ENCODE data around the gene NAA11.
"Not testable (repeated sequence)": the region's sequence is repeated elsewhere in the genome, so short reads cannot be mapped to it uniquely, and the experiment has no call there.

NAA11 gene

DNA sequence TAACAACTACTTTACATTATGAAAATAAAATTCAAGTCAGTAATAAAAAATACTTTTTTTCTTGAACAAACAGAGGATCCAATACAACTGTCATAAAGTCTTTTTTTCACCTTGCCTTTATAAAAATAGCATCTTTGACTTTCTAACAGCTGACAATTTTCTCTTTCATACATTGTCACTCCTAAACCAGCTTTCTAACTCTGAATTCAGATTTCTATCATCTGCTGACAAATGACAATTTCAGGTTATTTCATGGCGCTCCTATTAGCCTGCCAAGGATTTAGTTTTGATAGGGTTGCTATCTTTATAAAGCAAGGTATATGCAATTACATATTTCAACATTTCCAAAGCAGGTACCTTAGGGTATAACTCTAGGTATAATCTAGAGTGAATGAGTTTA lies 14.6 kb downstream of the NAA11 start:
- in situ Hi-C loops (cut with HindIII; ENCODE audit: low sequenced_read_pairs): no loop called here

- in situ Hi-C loops (cut with HindIII; ENCODE audit: low sequenced_read_pairs): loop anchor here (5.0 kb wide), 1 partner anchor 97 kb away; no protein-coding TSS in a partner anchor
Measured at GRCh38 chr4:79308971-79309370, 16.9 kb downstream of the NAA11 start.

DNA sequence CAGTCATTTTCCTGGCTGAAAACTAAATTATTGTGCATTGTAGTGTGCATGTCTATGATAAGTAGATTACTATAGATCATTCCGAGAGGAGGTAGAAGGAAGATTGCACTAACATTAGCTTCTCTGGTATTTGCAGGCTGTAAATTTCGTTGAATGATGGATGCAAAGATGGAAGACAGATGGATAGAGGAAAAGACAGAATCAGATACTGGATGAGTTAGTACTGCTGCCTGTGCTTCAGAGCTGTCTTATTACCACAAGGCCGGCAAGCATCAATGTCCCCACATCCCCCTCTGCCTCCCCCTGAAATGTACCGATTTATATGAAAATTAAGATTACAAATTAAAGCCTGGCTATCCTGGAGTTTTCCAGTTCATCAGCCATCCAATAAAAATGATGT lies 17.7 kb downstream of the NAA11 start:
- in situ Hi-C loops (cut with HindIII; ENCODE audit: low sequenced_read_pairs): loop anchor here (5.0 kb wide), 1 partner anchor 96 kb away; no protein-coding TSS in a partner anchor

DNA sequence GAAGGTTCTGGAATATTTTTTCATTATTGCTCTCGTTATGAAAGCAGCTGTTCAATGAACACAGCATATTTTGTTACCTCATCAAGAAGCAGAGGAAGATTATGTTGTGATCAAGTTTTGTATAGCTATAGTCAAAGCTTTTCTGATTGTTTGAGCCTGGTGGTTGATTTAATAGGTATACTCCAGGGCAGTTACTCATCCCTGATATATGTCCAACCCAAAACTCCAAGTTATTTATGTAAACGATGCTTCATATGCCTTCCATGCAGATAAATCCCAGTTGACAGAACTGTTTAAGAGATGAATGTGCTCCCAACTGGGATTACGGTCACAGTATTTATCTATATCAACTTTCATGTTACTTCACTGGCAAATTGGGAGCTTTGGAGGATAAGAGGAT lies 19.1 kb downstream of the NAA11 start:
- in situ Hi-C loops (cut with HindIII; ENCODE audit: low sequenced_read_pairs): loop anchor here (5.0 kb wide), 1 partner anchor 94 kb away; no protein-coding TSS in a partner anchor

DNA sequence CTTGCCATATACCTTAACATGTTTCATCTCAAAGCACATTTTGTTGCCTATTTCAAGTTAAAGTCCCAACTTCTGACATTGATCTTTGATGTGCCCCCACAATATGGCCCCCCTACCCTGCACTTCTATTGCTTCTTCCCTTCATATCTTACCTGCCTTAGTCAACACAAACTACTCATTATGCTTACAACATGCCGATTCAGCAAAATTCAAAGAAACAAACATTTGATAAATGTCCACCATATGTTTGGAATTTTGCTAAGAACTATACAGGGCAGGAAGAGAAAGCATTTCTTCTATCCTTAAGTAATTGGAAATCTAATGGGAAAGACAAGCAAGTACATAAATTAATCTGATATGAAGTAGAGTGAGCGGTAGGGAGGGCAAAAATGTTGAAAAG lies 25.6 kb downstream of the NAA11 start:
- in situ Hi-C loops (cut with HindIII; ENCODE audit: low sequenced_read_pairs): no loop called here

DNA sequence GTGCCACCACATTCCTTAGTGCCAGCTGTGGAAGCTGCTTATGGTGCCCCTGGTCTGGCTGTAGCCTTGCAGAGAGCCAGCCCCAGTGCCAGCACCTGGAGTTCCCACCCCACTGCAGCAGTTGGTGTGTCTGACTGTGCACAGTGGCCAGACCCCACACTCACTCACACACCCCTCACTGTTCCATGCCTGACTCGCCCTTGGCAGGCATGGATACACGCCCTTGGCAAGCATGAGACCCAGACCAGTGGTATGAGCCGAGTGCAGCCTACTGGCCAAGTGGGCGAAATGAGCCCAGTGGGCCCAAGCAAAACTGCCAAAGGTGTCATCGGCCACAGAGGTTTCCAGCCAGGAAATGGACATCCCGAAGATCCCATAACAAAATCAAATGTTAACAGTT lies 27.4 kb downstream of the NAA11 start:
- in situ Hi-C loops (cut with HindIII; ENCODE audit: low sequenced_read_pairs): no loop called here

DNA sequence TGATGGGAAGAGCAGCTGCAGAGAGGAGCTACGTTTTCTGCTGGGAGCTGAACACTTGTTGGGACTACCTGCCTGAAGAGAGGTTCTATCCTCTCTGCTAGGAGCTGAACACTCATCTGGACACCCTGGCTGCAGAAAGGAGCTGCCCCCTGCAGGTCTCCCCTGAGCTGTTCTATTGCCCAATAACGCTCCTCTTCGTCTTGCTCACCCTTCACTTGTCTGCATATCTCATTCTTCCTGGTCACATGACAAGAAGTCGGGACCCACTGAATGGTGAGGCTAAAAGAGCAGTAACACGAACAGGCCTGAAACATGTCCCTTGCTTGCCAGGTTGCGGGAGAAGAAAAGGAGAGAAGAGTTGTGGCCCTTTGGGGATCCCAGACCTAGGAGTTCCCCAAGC lies 27.8 kb downstream of the NAA11 start:
- in situ Hi-C loops (cut with HindIII; ENCODE audit: low sequenced_read_pairs): no loop called here

- in situ Hi-C loops (cut with HindIII; ENCODE audit: low sequenced_read_pairs): no loop called here
Measured at GRCh38 chr4:79297479-79297878, 28.4 kb downstream of the NAA11 start.

GRCh38 chr4:79296768-79297428 lies 29.0 kb downstream of the NAA11 start:
- in situ Hi-C loops (cut with HindIII; ENCODE audit: low sequenced_read_pairs): no loop called here

- in situ Hi-C loops (cut with HindIII; ENCODE audit: low sequenced_read_pairs): no loop called here
Measured at GRCh38 chr4:79295086-79295485, 30.8 kb downstream of the NAA11 start.

GRCh38 chr4:79294064-79294463 lies 31.8 kb downstream of the NAA11 start:
- in situ Hi-C loops (cut with HindIII; ENCODE audit: low sequenced_read_pairs): no loop called here

- in situ Hi-C loops (cut with HindIII; ENCODE audit: low sequenced_read_pairs): no loop called here
Measured at GRCh38 chr4:79292008-79292407, 33.9 kb downstream of the NAA11 start.

DNA sequence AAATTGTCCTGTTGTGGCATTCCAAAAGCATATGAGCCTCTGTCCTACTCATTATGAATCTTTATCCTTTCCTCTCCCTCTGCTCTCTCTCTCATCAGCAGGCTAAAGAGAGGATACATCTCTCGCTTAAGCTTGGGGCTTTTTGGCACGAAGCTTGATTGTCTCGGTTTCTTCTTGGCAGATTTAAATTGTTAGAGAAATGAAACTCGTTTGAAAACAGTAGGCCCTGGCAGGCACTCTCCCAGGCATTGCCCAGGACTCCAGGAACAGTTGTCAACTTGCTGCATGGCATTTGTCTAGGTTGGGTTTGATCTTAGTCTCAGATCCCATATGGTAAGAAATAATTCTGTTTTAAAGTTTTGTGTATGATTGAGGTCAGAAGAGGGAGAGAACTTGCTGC lies 35.5 kb downstream of the NAA11 start:
- in situ Hi-C loops (cut with HindIII; ENCODE audit: low sequenced_read_pairs): no loop called here

GRCh38 chr4:79288185-79288584 lies 37.7 kb downstream of the NAA11 start:
- in situ Hi-C loops (cut with HindIII; ENCODE audit: low sequenced_read_pairs): no loop called here

GRCh38 chr4:79287718-79288117 lies 38.1 kb downstream of the NAA11 start:
- in situ Hi-C loops (cut with HindIII; ENCODE audit: low sequenced_read_pairs): no loop called here

DNA sequence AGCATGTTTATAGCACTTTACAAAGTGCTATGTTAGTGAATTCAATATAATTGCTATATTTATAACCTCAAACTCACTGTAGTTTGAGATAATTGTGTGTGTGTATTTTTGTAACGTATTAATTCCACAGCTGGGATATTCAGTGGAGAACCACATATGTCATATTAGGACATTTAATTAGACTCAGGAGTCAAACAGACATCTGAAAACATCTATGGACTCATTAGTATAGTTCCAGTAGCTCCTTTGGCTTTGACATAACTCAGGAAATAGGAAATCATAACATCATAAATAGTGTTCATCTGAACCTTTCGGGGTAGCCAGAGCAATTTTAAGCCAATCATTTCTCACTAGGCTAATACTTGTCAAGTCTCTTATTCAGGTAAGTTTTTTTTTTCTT lies 38.8 kb downstream of the NAA11 start:
- in situ Hi-C loops (cut with HindIII; ENCODE audit: low sequenced_read_pairs): no loop called here

GRCh38 chr4:79281566-79282359 lies 44.1 kb downstream of the NAA11 start:
- in situ Hi-C loops (cut with HindIII; ENCODE audit: low sequenced_read_pairs): no loop called here

DNA sequence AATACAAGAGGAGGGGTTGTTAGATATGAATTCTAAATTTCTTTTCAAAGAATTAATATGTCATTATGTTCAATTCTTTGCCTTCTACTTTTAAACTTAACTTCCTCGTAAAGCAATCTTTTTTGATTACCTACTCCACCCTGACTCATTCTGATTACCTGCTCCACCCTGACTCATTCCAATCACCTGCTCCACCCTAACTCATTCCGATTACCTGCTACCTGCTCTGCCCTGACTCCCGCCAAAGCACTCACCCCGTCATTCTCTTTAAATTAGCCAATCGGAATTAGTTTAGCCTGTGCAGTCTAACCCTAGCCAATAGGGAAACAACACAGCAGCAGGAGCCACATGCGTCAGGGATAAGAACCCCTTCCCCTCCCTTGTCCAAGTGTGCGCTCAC lies 48.4 kb downstream of the NAA11 start:
- in situ Hi-C loops (cut with HindIII; ENCODE audit: low sequenced_read_pairs): not testable (repeated sequence)

DNA sequence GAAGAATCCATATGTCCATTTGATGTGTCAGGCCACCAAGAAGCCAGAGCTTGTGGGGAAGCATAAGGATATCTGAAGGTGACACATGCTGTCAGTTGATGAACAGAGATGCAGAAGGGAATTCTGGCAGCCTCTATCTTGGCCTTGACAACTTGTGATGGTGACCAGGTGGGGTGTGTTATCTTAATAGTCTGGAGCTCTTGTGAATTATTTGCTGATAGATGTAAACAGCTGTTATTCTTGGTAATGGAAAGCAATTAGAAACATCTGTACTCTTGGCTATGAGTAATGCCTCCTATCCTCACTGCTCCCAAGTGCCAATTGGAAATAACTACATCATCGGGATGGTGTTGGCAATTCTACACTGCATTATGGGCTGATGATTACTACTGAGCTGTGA lies 51.9 kb downstream of the NAA11 start:
- in situ Hi-C loops (cut with HindIII; ENCODE audit: low sequenced_read_pairs): no loop called here

DNA sequence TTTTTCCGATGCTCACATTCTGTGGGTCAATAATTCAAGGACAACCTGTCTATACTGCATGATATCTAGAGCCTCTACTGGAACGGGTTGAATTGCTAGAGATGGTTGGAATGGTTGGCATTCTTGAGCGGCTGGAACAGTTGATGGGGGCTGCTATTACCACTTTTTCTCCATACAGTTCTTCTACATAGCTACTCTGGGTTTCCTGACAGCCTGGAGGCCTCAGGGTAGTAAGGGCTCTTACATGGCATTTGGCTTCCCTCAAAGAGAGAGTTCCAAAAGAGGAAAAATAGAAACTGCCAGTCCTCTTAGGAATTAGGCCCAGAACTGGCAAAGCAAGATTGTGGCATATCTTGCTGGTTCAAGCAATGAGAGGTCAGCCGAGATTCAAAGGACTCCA lies 53.1 kb downstream of the NAA11 start:
- in situ Hi-C loops (cut with HindIII; ENCODE audit: low sequenced_read_pairs): no loop called here

DNA sequence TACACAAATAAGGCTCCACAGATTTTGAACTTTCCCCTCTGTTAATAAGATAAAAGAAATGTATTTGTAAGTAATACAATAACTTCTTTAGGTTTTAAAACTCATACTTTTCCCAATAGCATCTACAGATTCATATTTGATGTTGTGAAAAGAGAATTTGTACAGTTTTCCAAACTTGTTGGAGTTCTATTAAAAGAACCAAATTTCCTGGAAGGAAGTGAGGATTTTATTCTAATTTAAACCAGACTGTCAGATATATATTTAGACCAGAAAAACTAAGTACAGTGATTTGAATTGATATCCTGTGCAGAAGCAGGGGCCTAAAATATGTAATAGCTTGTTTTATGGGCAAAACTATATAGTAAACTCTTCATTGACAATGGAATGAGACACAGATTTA lies 53.7 kb downstream of the NAA11 start:
- in situ Hi-C loops (cut with HindIII; ENCODE audit: low sequenced_read_pairs): no loop called here

- in situ Hi-C loops (cut with HindIII; ENCODE audit: low sequenced_read_pairs): no loop called here
Measured at GRCh38 chr4:79267671-79268070, 58.2 kb downstream of the NAA11 start.

Data from endothelial cell of hepatic sinusoid (primary cell).